ENCODE data around the gene ERF.

DNA sequence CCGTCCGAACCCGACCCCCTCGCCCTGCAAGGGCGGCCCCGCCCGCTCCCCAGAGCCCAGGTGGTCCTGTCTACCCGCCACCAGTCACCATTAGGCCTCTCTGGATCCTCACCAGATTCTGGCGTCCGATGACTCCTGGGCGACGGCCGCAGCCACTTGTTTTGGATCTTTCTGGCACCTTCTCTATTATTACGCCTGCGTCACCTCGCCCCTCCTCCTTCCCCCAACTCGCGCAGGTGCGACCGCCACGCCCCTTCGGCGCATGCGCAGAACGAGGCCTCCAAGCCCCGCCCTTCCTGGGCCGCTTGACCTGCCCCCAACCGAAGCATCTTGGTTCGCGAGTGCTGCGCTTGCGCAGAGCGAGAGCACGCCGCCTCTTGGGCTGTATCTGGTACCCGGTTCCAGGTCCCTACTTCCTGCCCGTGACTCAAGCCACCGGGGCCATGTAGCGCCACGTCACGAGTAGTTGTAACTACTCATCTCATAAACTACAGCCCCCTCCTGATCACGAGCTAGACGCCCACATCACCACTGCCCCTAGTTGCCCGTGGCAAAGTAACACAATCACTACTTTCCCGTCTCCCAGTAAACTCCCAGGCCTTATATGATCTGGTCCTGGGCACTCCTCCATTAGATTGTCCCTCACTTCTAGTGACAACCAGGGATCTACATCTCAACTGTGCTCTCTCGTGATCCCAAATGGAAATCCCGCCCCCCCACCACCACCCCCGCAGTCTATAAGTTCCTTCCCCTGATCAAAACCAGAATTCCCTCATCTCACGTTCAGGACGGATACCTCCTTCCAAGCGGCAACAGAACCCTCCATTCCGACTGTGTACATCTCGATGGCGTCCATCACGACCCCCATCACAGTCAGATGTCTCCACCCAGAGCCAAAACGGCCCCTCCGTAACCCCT is 37.1 kb downstream of the ERF start, which contains the start of gene DEDD2:
- no peak for TF ChIP-seq YY1 (IDR thresholded peaks at IDR 0.05; ENCODE audit: insufficient read depth, insufficient read length)
- TF ChIP-seq SUZ12 (IDR thresholded peaks at IDR 0.05; ENCODE audit: extremely low read depth, insufficient read depth, insufficient read length), result no peak
- no peak for TF ChIP-seq ZNF274 (IDR thresholded peaks at IDR 0.05; ENCODE audit: low read depth, low read length)

Data from NT2/D1 (cell line).